Astrocyte (in vitro differentiated cells and primary cell): ENCODE measurements around the gene MPEG1. TPM values are rescaled to one million over a fixed set of nuclear protein-coding genes. Genes with fewer than 3 reads are reported as not detected.
A peak's percentile ranks its signal among the peaks of the same experiment; 100 is the strongest.

ENCODE experiments used
- DNase-seq: peaks from one replicate; pipeline ENCODE4 v3.0.0-alpha.2; 2010; ENCODE audit warnings: low read depth
- FAIRE-seq: peaks from 2 replicates; lab custom pipeline; 2011; peaks lifted over from hg19 to GRCh38; lab: Jason Lieb, UNC
- H2AFZ ChIP-seq: 2 replicates; pipeline ENCODE4 v1.6.0; 2012; ENCODE audit warnings: low read depth, low read length, inconsistent platforms
- H3K27ac ChIP-seq: 2 replicates; pipeline ENCODE4 v1.5.1; 2011; ENCODE audit warnings: low read depth, low read length, inconsistent platforms
- H3K27me3 ChIP-seq: 2 replicates; pipeline ENCODE4 v1.6.0; 2011; ENCODE audit warnings: low read length, inconsistent platforms; ENCODE audit not compliant: insufficient read depth
- H3K36me3 ChIP-seq: 2 replicates; pipeline ENCODE4 v1.5.1; 2011; ENCODE audit warnings: low read length, inconsistent platforms; ENCODE audit not compliant: insufficient read depth
- H3K4me1 ChIP-seq: 2 replicates; pipeline ENCODE4 v1.5.1; 2011; ENCODE audit warnings: low read length, inconsistent platforms; ENCODE audit not compliant: insufficient read depth
- H3K4me2 ChIP-seq: 2 replicates; pipeline ENCODE4 v1.6.0; 2012; ENCODE audit warnings: low read length, inconsistent platforms
- H3K4me3 ChIP-seq: 2 replicates; pipeline ENCODE4 v1.5.1; 2011; ENCODE audit warnings: low read depth, mild to moderate bottlenecking, low read length, inconsistent platforms; ENCODE audit not compliant: insufficient read depth
- H3K79me2 ChIP-seq: 2 replicates; pipeline ENCODE4 v1.6.0; 2012; ENCODE audit warnings: mild to moderate bottlenecking, low read length, inconsistent platforms; ENCODE audit not compliant: insufficient read depth
- H3K9ac ChIP-seq: 2 replicates; pipeline ENCODE4 v1.6.0; 2012; ENCODE audit warnings: mild to moderate bottlenecking, low read length, inconsistent platforms
- H3K9me3 ChIP-seq: 2 replicates; pipeline ENCODE4 v1.5.1; 2012; ENCODE audit warnings: low read depth, mild to moderate bottlenecking, low read length, inconsistent platforms; ENCODE audit not compliant: insufficient read depth
- H4K20me1 ChIP-seq: 2 replicates; pipeline ENCODE4 v1.6.0; 2012; ENCODE audit warnings: low read length, inconsistent platforms; ENCODE audit not compliant: insufficient read depth
- H3K27ac Mint-ChIP-seq: one replicate; pipeline ENCODE4 v1.8.0; 2021; ENCODE audit warnings: mild to moderate bottlenecking, mixed read lengths; ENCODE audit not compliant: unreplicated experiment
- H3K27me3 Mint-ChIP-seq: one replicate; pipeline ENCODE4 v1.8.0; 2021; ENCODE audit warnings: low read depth, mixed read lengths; ENCODE audit not compliant: unreplicated experiment
- H3K36me3 Mint-ChIP-seq: one replicate; pipeline ENCODE4 v1.8.0; 2021; ENCODE audit warnings: low read depth, mixed read lengths; ENCODE audit not compliant: unreplicated experiment
- H3K4me1 Mint-ChIP-seq: one replicate; pipeline ENCODE4 v1.8.0; 2021; ENCODE audit warnings: low read depth, mixed read lengths; ENCODE audit not compliant: unreplicated experiment
- H3K4me3 Mint-ChIP-seq: one replicate; pipeline ENCODE4 v1.8.0; 2021; ENCODE audit warnings: mild to moderate bottlenecking, moderate library complexity, mixed read lengths; ENCODE audit not compliant: unreplicated experiment
- H3K9me3 Mint-ChIP-seq: one replicate; pipeline ENCODE4 v1.8.0; 2021; ENCODE audit warnings: mild to moderate bottlenecking, mixed read lengths; ENCODE audit not compliant: unreplicated experiment
- CTCF ChIP-seq: IDR thresholded peaks from 2 replicates; pipeline ENCODE4 v1.5.1; 2011; ENCODE audit warnings: low read depth, mild to moderate bottlenecking, inconsistent platforms, low read length, moderate library complexity; ENCODE audit not compliant: insufficient read depth
- EZH2 ChIP-seq: IDR thresholded peaks from 2 replicates; pipeline ENCODE4 v1.6.1; 2012; ENCODE audit warnings: mild to moderate bottlenecking, low read length, inconsistent platforms; ENCODE audit not compliant: insufficient read depth
- total RNA-seq: library from RNA; stranded (reverse); gene quantifications from 2 replicates; pipeline ENCODE4 v1.2.1, GENCODE V29; 2021

The MPEG1 gene
- total RNA-seq, 1 donor from 2014 or later: not detected

- no peak for FAIRE-seq
- TF ChIP-seq CTCF (no peak), EZH2 (no peak)
- H3K27ac Mint-ChIP-seq: peak overlapping the region; percentile 77
- Histone ChIP-seq H3K36me3 (no peaks in the 10 kb centered on the region), H3K79me2 (no peaks in the 10 kb centered on the region), H3K27ac (no peak overlapping the region), H3K9ac (no peak overlapping the region), H3K4me2 (no peak overlapping the region), H3K9me3 (no peaks in the 10 kb centered on the region), H2AFZ (no peak overlapping the region), H3K27me3 (peaks cover 36% of the 10 kb centered on the region), H4K20me1 (no peaks in the 10 kb centered on the region), H3K4me1 (peaks cover 11% of the 10 kb centered on the region), H3K4me3 (no peak overlapping the region)
- peaks cover 5% of the 10 kb centered on the region for H3K9me3 Mint-ChIP-seq
- H3K36me3 Mint-ChIP-seq: peaks cover 2% of the 10 kb centered on the region
- DNase-seq: no peak
- H3K27me3 Mint-ChIP-seq: no peaks in the 10 kb centered on the region
- peaks cover 24% of the 10 kb centered on the region for H3K4me1 Mint-ChIP-seq
- H3K4me3 Mint-ChIP-seq: peak overlapping the region; percentile 30
Measured at GRCh38 chr11:59175091-59175501, 37.6 kb downstream of the MPEG1 start.

- no peaks in the 10 kb centered on the region for H3K36me3 ChIP-seq
- DNase-seq (peak; percentile 25), FAIRE-seq (no peak)
- Mint-ChIP-seq H3K4me3 (peak overlapping the region; percentile 30), H3K4me1 (peaks cover 24% of the 10 kb centered on the region), H3K9me3 (peaks cover 5% of the 10 kb centered on the region), H3K36me3 (peaks cover 2% of the 10 kb centered on the region), H3K27me3 (no peaks in the 10 kb centered on the region), H3K27ac (peak overlapping the region; percentile 77)
- no peak overlapping the region for H3K4me2 ChIP-seq
- no peak overlapping the region for H3K9ac ChIP-seq
- H3K27ac ChIP-seq: no peak overlapping the region
- H2AFZ ChIP-seq: no peak overlapping the region
- peaks cover 40% of the 10 kb centered on the region for H3K27me3 ChIP-seq
- H4K20me1 ChIP-seq: no peaks in the 10 kb centered on the region
- no peak overlapping the region for H3K4me3 ChIP-seq
- TF ChIP-seq EZH2 (no peak), CTCF (no peak)
- no peaks in the 10 kb centered on the region for H3K9me3 ChIP-seq
- H3K79me2 ChIP-seq: no peaks in the 10 kb centered on the region
- H3K4me1 ChIP-seq: peaks cover 11% of the 10 kb centered on the region
Measured at GRCh38 chr11:59174664-59175033, 38.1 kb downstream of the MPEG1 start.

GRCh38 chr11:59173964-59174663 is 38.6 kb downstream of the MPEG1 start:
- Mint-ChIP-seq H3K27ac (peak overlapping the region; percentile 69), H3K4me1 (peaks cover 24% of the 10 kb centered on the region), H3K9me3 (peaks cover under 1% of the 10 kb centered on the region), H3K27me3 (no peaks in the 10 kb centered on the region), H3K36me3 (peaks cover 2% of the 10 kb centered on the region), H3K4me3 (peak overlapping the region; percentile 94)
- DNase-seq: no peak
- H3K27me3 ChIP-seq: peaks cover 43% of the 10 kb centered on the region
- H3K27ac ChIP-seq: no peak overlapping the region
- H3K9ac ChIP-seq: no peak overlapping the region
- no peaks in the 10 kb centered on the region for H3K79me2 ChIP-seq
- H3K4me1 ChIP-seq: peaks cover 11% of the 10 kb centered on the region
- H3K36me3 ChIP-seq: no peaks in the 10 kb centered on the region
- H3K4me3 ChIP-seq: no peak overlapping the region
- FAIRE-seq: no peak
- no peak overlapping the region for H2AFZ ChIP-seq
- H3K9me3 ChIP-seq: no peaks in the 10 kb centered on the region
- no peaks in the 10 kb centered on the region for H4K20me1 ChIP-seq
- no peak for TF ChIP-seq EZH2
- H3K4me2 ChIP-seq: peak overlapping the region; percentile 100
